ENCODE results near the gene TNPO2.

Gene TNPO2

GRCh38 chr19:12766051-12766521 lies 42.4 kb upstream of the TNPO2 start:
- TF ChIP-seq, protein P1, sequence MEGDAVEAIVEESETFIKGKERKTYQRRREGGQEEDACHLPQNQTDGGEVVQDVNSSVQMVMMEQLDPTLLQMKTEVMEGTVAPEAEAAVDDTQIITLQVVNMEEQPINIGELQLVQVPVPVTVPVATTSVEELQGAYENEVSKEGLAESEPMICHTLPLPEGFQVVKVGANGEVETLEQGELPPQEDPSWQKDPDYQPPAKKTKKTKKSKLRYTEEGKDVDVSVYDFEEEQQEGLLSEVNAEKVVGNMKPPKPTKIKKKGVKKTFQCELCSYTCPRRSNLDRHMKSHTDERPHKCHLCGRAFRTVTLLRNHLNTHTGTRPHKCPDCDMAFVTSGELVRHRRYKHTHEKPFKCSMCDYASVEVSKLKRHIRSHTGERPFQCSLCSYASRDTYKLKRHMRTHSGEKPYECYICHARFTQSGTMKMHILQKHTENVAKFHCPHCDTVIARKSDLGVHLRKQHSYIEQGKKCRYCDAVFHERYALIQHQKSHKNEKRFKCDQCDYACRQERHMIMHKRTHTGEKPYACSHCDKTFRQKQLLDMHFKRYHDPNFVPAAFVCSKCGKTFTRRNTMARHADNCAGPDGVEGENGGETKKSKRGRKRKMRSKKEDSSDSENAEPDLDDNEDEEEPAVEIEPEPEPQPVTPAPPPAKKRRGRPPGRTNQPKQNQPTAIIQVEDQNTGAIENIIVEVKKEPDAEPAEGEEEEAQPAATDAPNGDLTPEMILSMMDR (IDR thresholded peaks at IDR 0.05; ENCODE audit: low read depth, low read length, missing control alignments): peak; percentile 53
- DNase-seq (ENCODE audit: extremely low read depth, low read depth): no peak
- H3K4me3 ChIP-seq (replicated peaks; ENCODE audit: low read depth, low read length): peak overlapping the region; percentile 35

- no peak for DNase-seq (ENCODE audit: extremely low read depth, low read depth)
- H3K4me3 ChIP-seq (replicated peaks; ENCODE audit: low read depth, low read length): no peak overlapping the region
- TF ChIP-seq, protein P1 (IDR thresholded peaks at IDR 0.05; ENCODE audit: low read depth, low read length, missing control alignments): no peak
Measured at GRCh38 chr19:12764698-12765097, 41.0 kb upstream of the TNPO2 start.

- no peak for DNase-seq (ENCODE audit: extremely low read depth, low read depth)
- TF ChIP-seq, protein P1 (IDR thresholded peaks at IDR 0.05; ENCODE audit: low read depth, low read length, missing control alignments): no peak
- H3K4me3 ChIP-seq (replicated peaks; ENCODE audit: low read depth, low read length): no peak overlapping the region
Measured at GRCh38 chr19:12763100-12763499, 39.4 kb upstream of the TNPO2 start.

GRCh38 chr19:12759686-12760085 lies 36.0 kb upstream of the TNPO2 start:
- DNase-seq (ENCODE audit: extremely low read depth, low read depth): no peak
- TF ChIP-seq, protein P1 (IDR thresholded peaks at IDR 0.05; ENCODE audit: low read depth, low read length, missing control alignments): no peak
- no peak overlapping the region for H3K4me3 ChIP-seq (replicated peaks; ENCODE audit: low read depth, low read length)

DNA sequence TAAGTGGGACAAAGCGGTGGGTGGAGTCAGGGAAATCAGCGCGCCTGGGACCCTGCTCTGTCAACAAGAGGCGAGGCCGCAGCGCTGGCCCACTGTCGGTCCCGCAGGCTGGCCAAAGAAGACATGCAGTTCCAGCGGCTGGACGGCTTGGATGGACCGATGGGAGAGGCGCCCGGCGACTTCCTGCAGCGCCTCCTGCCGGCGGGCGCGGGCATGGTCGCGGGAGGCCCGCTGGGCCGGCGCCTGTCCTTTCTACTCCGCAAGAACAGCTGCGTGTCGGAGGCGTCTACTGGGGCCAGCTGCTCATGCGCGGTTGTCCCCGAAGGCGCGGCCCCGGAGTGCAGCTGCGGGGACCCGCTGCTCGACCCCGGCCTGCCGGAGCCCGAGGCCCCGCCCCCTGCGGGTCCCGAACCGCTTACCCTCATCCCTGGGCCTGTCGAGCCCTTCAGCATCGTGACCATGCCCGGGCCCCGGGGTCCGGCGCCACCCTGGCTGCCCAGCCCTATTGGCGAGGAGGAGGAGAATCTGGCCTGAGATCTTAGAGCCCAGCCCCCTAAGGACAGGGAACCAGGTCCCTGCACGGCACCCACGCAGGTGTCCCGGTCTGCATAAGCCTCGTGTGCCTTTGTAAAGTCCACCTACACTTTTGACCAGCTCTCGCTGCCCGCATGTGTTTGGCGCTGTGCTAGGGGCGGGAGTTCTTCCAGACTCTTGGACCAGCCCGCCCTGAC lies 34.0 kb upstream of the TNPO2 start:
- peak overlapping the region; percentile 23 for H3K4me3 ChIP-seq (replicated peaks; ENCODE audit: low read depth, low read length)
- TF ChIP-seq, protein P1 (IDR thresholded peaks at IDR 0.05; ENCODE audit: low read depth, low read length, missing control alignments): peak; percentile 96
- DNase-seq (ENCODE audit: extremely low read depth, low read depth): no peak

- no peak overlapping the region for H3K4me3 ChIP-seq (replicated peaks; ENCODE audit: low read depth, low read length)
- DNase-seq (ENCODE audit: extremely low read depth, low read depth): no peak
- TF ChIP-seq, protein P1 (IDR thresholded peaks at IDR 0.05; ENCODE audit: low read depth, low read length, missing control alignments): no peak
Measured at GRCh38 chr19:12756150-12756883, 32.6 kb upstream of the TNPO2 start.
